GM21717 (cell line): ENCODE data around the gene PLA2G4E.
A peak's percentile ranks its signal among the peaks of the same experiment; 100 is the strongest.

Experiments
- ATAC-seq: cut with Tn5 transposase; IDR thresholded peaks from one replicate; pipeline ENCODE4 v1.9.1; 2021; ENCODE audit warnings: mild to moderate bottlenecking, moderate library complexity; ENCODE audit not compliant: unreplicated experiment

The PLA2G4E gene

GRCh38 chr15:41979493-41980266 lies 41.2 kb downstream of the PLA2G4E start:
- ATAC-seq = no peak

GRCh38 chr15:41978534-41978933 lies 42.3 kb downstream of the PLA2G4E start:
- no peak for ATAC-seq

- ATAC-seq = no peak
Measured at GRCh38 chr15:41977757-41978383, 43.0 kb downstream of the PLA2G4E start.

- ATAC-seq = no peak
Measured at GRCh38 chr15:41975669-41976068, 45.2 kb downstream of the PLA2G4E start.

GRCh38 chr15:41974041-41974440 lies 46.8 kb downstream of the PLA2G4E start:
- no peak for ATAC-seq

GRCh38 chr15:41972253-41973242 lies 48.3 kb downstream of the PLA2G4E start, which contains the start of gene EHD4:
Gene EHD4, minus strand, starts transcription at chr15:41972557. Its CDS starts 63 bp downstream, at chr15:41972494.
- peak; percentile 78 for ATAC-seq

GRCh38 chr15:41971895-41972252 lies 49.0 kb downstream of the PLA2G4E start:
- ATAC-seq = peak; percentile 17

GRCh38 chr15:41971089-41971894 lies 49.5 kb downstream of the PLA2G4E start:
- peak; percentile 49 for ATAC-seq

- ATAC-seq = no peak
Measured at GRCh38 chr15:41970456-41970855, 50.4 kb downstream of the PLA2G4E start.

- no peak for ATAC-seq
Measured at GRCh38 chr15:41969851-41970431, 50.9 kb downstream of the PLA2G4E start.

- no peak for ATAC-seq
Measured at GRCh38 chr15:41968701-41969100, 52.1 kb downstream of the PLA2G4E start.

- no peak for ATAC-seq
Measured at GRCh38 chr15:41967506-41968206, 53.2 kb downstream of the PLA2G4E start.

- no peak for ATAC-seq
Measured at GRCh38 chr15:41966920-41967465, 53.8 kb downstream of the PLA2G4E start.

- ATAC-seq = no peak
Measured at GRCh38 chr15:41966414-41966812, 54.4 kb downstream of the PLA2G4E start.

- ATAC-seq = no peak
Measured at GRCh38 chr15:41965441-41966413, 55.1 kb downstream of the PLA2G4E start.

GRCh38 chr15:41961595-41962202 lies 59.1 kb downstream of the PLA2G4E start:
- ATAC-seq = no peak

GRCh38 chr15:41961001-41961518 lies 59.8 kb downstream of the PLA2G4E start:
- no peak for ATAC-seq
